ENCODE measurements around the gene CNPY3. TPM values are rescaled to one million over a fixed set of nuclear protein-coding genes. Genes with fewer than 3 reads are reported as not detected.
A peak's percentile ranks its signal among the peaks of the same experiment; 100 is the strongest.

Gene CNPY3
- total and polyA plus RNA-seq, 12 donors: 21.1 to 59.7 (median 41.3) TPM

DNA sequence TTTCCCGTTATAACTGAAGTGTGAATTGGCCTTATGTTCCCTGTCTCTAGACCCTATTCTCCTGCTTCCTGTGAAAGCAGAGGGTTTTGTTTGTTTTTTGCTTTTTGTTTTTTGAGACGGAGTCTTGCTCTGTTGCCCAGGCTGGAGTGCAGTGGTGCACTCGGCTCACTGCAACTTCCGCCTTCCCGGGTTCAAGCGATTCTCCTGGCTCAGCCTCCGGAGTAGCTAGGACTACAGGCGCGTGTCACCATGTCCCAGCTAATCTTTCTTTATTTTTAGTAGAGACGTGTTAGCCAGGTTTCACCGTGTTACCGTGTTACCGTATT, 30.6 kb downstream of the CNPY3 start:
- intact Hi-C loops (cut with DNase I): no loop called here
- Histone ChIP-seq H3K27ac (no peak overlapping the region), H3K4me1 (replicated peaks in 1 of 2) (peaks cover 10% of the 10 kb centered on the region in 2 donors), H3K9me3 (replicated peaks in 1 of 3) (no peaks in the 10 kb centered on the region), H3K36me3 (replicated peaks in 1 of 2) (peaks cover 0 to 9% of the 10 kb centered on the region in 2 donors), H3K4me3 (peak overlapping the region in 1 of 4 donors; percentile 59), H3K27me3 (no peaks in the 10 kb centered on the region)
- 21 to 43% (median 27%) methylated on average over 13 of the region's 13 CpGs for WGBS, 4 donors
- TF ChIP-seq CTCF (IDR thresholded peaks at IDR 0.05) (no peak), POLR2A (IDR thresholded peaks at IDR 0.05) (no peak)
- DNase-seq: no peak

DNA sequence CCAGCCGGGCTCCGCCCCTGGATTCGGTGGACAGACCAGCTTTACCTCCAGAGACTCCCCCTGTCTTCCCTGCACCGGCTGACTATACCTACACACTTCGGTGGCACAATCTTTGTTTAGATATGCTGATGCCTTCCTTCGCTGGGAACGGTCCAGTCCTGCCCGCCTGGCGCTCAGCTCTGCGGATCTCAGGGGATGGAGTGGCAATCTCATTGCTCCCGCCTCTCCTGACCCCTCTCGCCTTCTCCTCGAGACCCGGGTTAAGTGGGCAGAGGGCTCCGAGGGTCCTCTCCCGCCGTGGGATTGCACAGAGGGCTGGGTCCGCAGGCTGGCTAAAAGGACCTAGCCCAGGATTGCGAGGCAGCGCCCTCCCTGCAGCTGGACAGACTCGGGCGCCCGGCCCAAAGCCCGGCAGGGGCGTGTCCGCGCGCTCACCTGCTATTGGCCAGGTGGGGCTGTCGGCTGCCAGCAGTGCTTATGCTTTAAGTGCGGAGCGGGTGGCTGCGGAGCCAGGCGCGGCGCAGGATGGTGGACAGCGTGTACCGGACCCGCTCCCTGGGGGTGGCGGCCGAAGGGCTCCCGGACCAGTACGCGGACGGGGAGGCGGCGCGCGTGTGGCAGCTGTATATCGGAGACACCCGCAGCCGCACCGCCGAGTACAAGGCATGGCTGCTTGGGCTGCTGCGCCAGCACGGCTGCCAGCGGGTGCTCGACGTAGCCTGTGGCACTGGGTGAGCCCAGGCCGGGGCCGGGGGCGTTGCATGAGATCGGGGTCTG, 31.2 kb downstream of the CNPY3 start, which contains the start of gene GNMT:
Gene GNMT (plus strand): TSS at position 512 of the 777 bp plus-strand sequence. CDS start 14 bp downstream, at position 526.
- H3K36me3 ChIP-seq (replicated peaks in 1 of 2): peaks cover 0 to 15% of the 10 kb centered on the region in 2 donors
- no peaks in the 10 kb centered on the region for H3K9me3 ChIP-seq (replicated peaks in 1 of 3)
- intact Hi-C loops (cut with DNase I): no loop called here
- H3K27me3 ChIP-seq: no peaks in the 10 kb centered on the region
- DNase-seq: peak; percentile 46 to 71 (median 55)
- H3K27ac ChIP-seq: peak within 1 kb of the TSS in 1 of 5 donors; percentile 29
- H3K4me1 ChIP-seq (replicated peaks in 1 of 2): peaks cover 10% of the 10 kb centered on the region in 2 donors
- 2 to 24% (median 3%) methylated on average over 10 to 62 of the region's 62 CpGs for WGBS, 4 donors
- TF ChIP-seq POLR2A (IDR thresholded peaks at IDR 0.05): no peak
- no peak for TF ChIP-seq CTCF (IDR thresholded peaks at IDR 0.05)
- peak within 1 kb of the TSS in 1 of 4 donors; percentile 59 for H3K4me3 ChIP-seq

GRCh38 chr6:42961020-42961470, 31.8 kb downstream of the CNPY3 start:
- no peak for TF ChIP-seq CTCF (IDR thresholded peaks at IDR 0.05)
- no peak for TF ChIP-seq POLR2A (IDR thresholded peaks at IDR 0.05)
- WGBS, 4 donors: 11 to 58% (median 21%) methylated on average over 4 to 15 of the region's 15 CpGs
- H3K4me1 ChIP-seq (replicated peaks in 1 of 2): peaks cover 10% of the 10 kb centered on the region in 2 donors
- peaks cover 0 to 21% of the 10 kb centered on the region in 2 donors for H3K36me3 ChIP-seq (replicated peaks in 1 of 2)
- H3K4me3 ChIP-seq: peak overlapping the region in 1 of 4 donors; percentile 59
- peak in 6 of 7 donors; percentile 35 to 63 (median 48) for DNase-seq
- H3K27ac ChIP-seq: peak overlapping the region in 1 of 5 donors; percentile 29
- H3K9me3 ChIP-seq (replicated peaks in 1 of 3): no peaks in the 10 kb centered on the region
- H3K27me3 ChIP-seq: no peaks in the 10 kb centered on the region
- intact Hi-C loops (cut with DNase I): no loop called here

- Histone ChIP-seq H3K36me3 (replicated peaks in 1 of 2) (peaks cover 0 to 26% of the 10 kb centered on the region in 2 donors), H3K27ac (no peak overlapping the region), H3K27me3 (no peaks in the 10 kb centered on the region), H3K4me1 (replicated peaks in 1 of 2) (peaks cover 10% of the 10 kb centered on the region in 2 donors), H3K4me3 (no peak overlapping the region), H3K9me3 (replicated peaks in 1 of 3) (no peaks in the 10 kb centered on the region)
- no peak for DNase-seq
- 94 to 95% (median 95%) methylated on average over 12 of the region's 12 CpGs for WGBS, 4 donors
- intact Hi-C loops (cut with DNase I): no loop called here
- no peak for TF ChIP-seq CTCF (IDR thresholded peaks at IDR 0.05)
- TF ChIP-seq POLR2A (IDR thresholded peaks at IDR 0.05): no peak
Measured at GRCh38 chr6:42962096-42962495, 32.8 kb downstream of the CNPY3 start.

Data from adrenal gland (tissue), 12 donors.